Progenitor cell of endocrine pancreas (in vitro differentiated cells): ENCODE results near the gene BRD4. TPM values are rescaled to one million over a fixed set of nuclear protein-coding genes. Genes with fewer than 3 reads are reported as not detected.

ENCODE experiments used
- DNase-seq: peaks from one replicate; pipeline ENCODE4 v3.0.0; 2021; ENCODE audit warnings: low spot score; ENCODE audit not compliant: unreplicated experiment
- H3K27ac Mint-ChIP-seq: 2 replicates; pipeline ENCODE4 v1.8.0; 2021; ENCODE audit warnings: mild to moderate bottlenecking, moderate library complexity, mixed read lengths
- H3K27me3 Mint-ChIP-seq: 2 replicates; pipeline ENCODE4 v1.8.0; 2021; ENCODE audit warnings: mixed read lengths
- H3K36me3 Mint-ChIP-seq: 2 replicates; pipeline ENCODE4 v1.8.0; 2022; ENCODE audit warnings: mixed read lengths; ENCODE audit not compliant: insufficient read depth
- H3K4me1 Mint-ChIP-seq: 2 replicates; pipeline ENCODE4 v1.8.0; 2021; ENCODE audit warnings: low read depth, mixed read lengths
- H3K4me3 Mint-ChIP-seq: 2 replicates; pipeline ENCODE4 v1.8.0; 2021; ENCODE audit warnings: low read depth, mild to moderate bottlenecking, moderate library complexity, mixed read lengths
- H3K9me3 Mint-ChIP-seq: 2 replicates; pipeline ENCODE4 v1.8.0; 2021; ENCODE audit warnings: low read depth, mixed read lengths
- CTCF ChIP-seq: fragments of 200-600 bp; sonication (generic); IDR thresholded peaks from one replicate; pipeline ENCODE4 v1.5.0; 2021; ENCODE audit warnings: antibody characterized with exemption, mild to moderate bottlenecking; ENCODE audit not compliant: unreplicated experiment
- total RNA-seq: library from RNA; stranded (reverse); gene quantifications from 2 replicates; pipeline ENCODE4 v1.2.1, GENCODE V29; 2021

Gene BRD4
- total RNA-seq, 1 donor from 2014 or later: 144 TPM

- H3K4me1 Mint-ChIP-seq: peaks cover 10% of the 10 kb centered on the region
- H3K4me3 Mint-ChIP-seq: no peak overlapping the region
- H3K27me3 Mint-ChIP-seq: no peaks in the 10 kb centered on the region
- TF ChIP-seq CTCF: no peak
- no peak for DNase-seq
- no peaks in the 10 kb centered on the region for H3K9me3 Mint-ChIP-seq
- no peak overlapping the region for H3K27ac Mint-ChIP-seq
- H3K36me3 Mint-ChIP-seq: no peaks in the 10 kb centered on the region
These were observed 118.5 kb downstream of the BRD4 start for GRCh38 chr19:15213715-15214381.

- Mint-ChIP-seq H3K27me3 (no peaks in the 10 kb centered on the region), H3K27ac (no peak overlapping the region), H3K9me3 (no peaks in the 10 kb centered on the region), H3K4me1 (peaks cover 5% of the 10 kb centered on the region), H3K36me3 (no peaks in the 10 kb centered on the region), H3K4me3 (no peak overlapping the region)
- no peak for DNase-seq
- TF ChIP-seq CTCF: no peak
These were observed 119.6 kb downstream of the BRD4 start for GRCh38 chr19:15212711-15213110.

GRCh38 chr19:15210323-15210781 is 122.0 kb downstream of the BRD4 start:
- no peaks in the 10 kb centered on the region for H3K36me3 Mint-ChIP-seq
- peaks cover 1% of the 10 kb centered on the region for H3K4me1 Mint-ChIP-seq
- DNase-seq: no peak
- H3K27ac Mint-ChIP-seq: no peak overlapping the region
- H3K4me3 Mint-ChIP-seq: no peak overlapping the region
- H3K9me3 Mint-ChIP-seq: no peaks in the 10 kb centered on the region
- no peaks in the 10 kb centered on the region for H3K27me3 Mint-ChIP-seq
- TF ChIP-seq CTCF: no peak

- no peaks in the 10 kb centered on the region for H3K9me3 Mint-ChIP-seq
- DNase-seq: no peak
- H3K27me3 Mint-ChIP-seq: no peaks in the 10 kb centered on the region
- no peak for TF ChIP-seq CTCF
- peak overlapping the region; percentile 81 for H3K4me3 Mint-ChIP-seq
- H3K4me1 Mint-ChIP-seq: peaks cover 12% of the 10 kb centered on the region
- peaks cover 5% of the 10 kb centered on the region for H3K36me3 Mint-ChIP-seq
- H3K27ac Mint-ChIP-seq: peak overlapping the region; percentile 90
These were observed 130.8 kb downstream of the BRD4 start for GRCh38 chr19:15201374-15202023.

- no peaks in the 10 kb centered on the region for H3K9me3 Mint-ChIP-seq
- peak within 1 kb of the TSS; percentile 90 for H3K27ac Mint-ChIP-seq
- peaks cover 5% of the 10 kb centered on the region for H3K36me3 Mint-ChIP-seq
These were observed 131.6 kb downstream of the BRD4 start, which contains the start of gene NOTCH3 for GRCh38 chr19:15200553-15201364. Gene NOTCH3 (minus strand): TSS chr19:15200995. CDS start chr19:15200905, 90 bp downstream.

More at GRCh38 chr19:15200553-15201364, 131.6 kb downstream of the BRD4 start, which contains the start of gene NOTCH3:
- TF ChIP-seq CTCF: no peak
- Mint-ChIP-seq H3K4me3 (peak within 1 kb of the TSS; percentile 84), H3K4me1 (peaks cover 16% of the 10 kb centered on the region), H3K27me3 (no peaks in the 10 kb centered on the region)
- peak; percentile 49 for DNase-seq
